ENCODE measurements around the gene JMJD6. TPM values are rescaled to one million over a fixed set of nuclear protein-coding genes. Genes with fewer than 3 reads are reported as not detected.

The JMJD6 gene
- total RNA-seq, 4 donors from 2014 or later = 13.8 to 22.1 (median 17.7) TPM

GRCh38 chr17:76755285-76755684 is 28.9 kb upstream of the JMJD6 start:
- H3K4me3 ChIP-seq = no peak overlapping the region
- H3K36me3 ChIP-seq = peaks cover 38% of the 10 kb centered on the region
- TF ChIP-seq POLR2A (IDR thresholded peaks at IDR 0.05) = no peak
- TF ChIP-seq, protein P1, sequence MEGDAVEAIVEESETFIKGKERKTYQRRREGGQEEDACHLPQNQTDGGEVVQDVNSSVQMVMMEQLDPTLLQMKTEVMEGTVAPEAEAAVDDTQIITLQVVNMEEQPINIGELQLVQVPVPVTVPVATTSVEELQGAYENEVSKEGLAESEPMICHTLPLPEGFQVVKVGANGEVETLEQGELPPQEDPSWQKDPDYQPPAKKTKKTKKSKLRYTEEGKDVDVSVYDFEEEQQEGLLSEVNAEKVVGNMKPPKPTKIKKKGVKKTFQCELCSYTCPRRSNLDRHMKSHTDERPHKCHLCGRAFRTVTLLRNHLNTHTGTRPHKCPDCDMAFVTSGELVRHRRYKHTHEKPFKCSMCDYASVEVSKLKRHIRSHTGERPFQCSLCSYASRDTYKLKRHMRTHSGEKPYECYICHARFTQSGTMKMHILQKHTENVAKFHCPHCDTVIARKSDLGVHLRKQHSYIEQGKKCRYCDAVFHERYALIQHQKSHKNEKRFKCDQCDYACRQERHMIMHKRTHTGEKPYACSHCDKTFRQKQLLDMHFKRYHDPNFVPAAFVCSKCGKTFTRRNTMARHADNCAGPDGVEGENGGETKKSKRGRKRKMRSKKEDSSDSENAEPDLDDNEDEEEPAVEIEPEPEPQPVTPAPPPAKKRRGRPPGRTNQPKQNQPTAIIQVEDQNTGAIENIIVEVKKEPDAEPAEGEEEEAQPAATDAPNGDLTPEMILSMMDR (IDR thresholded peaks at IDR 0.05) = no peak
- TF ChIP-seq EP300 (IDR thresholded peaks at IDR 0.05) = no peak
- no peak for TF ChIP-seq POLR2AphosphoS5 (IDR thresholded peaks at IDR 0.05)
- H3K27me3 ChIP-seq = no peaks in the 10 kb centered on the region
- no peak overlapping the region for H3K27ac ChIP-seq
- H3K4me1 ChIP-seq = peaks cover 3% of the 10 kb centered on the region
- no peak for DNase-seq (ENCODE audit: low spot score in 2 of 2)
- 88% methylated on average over 2 of the region's 2 CpGs for WGBS
- no peaks in the 10 kb centered on the region for H3K9me3 ChIP-seq

DNA sequence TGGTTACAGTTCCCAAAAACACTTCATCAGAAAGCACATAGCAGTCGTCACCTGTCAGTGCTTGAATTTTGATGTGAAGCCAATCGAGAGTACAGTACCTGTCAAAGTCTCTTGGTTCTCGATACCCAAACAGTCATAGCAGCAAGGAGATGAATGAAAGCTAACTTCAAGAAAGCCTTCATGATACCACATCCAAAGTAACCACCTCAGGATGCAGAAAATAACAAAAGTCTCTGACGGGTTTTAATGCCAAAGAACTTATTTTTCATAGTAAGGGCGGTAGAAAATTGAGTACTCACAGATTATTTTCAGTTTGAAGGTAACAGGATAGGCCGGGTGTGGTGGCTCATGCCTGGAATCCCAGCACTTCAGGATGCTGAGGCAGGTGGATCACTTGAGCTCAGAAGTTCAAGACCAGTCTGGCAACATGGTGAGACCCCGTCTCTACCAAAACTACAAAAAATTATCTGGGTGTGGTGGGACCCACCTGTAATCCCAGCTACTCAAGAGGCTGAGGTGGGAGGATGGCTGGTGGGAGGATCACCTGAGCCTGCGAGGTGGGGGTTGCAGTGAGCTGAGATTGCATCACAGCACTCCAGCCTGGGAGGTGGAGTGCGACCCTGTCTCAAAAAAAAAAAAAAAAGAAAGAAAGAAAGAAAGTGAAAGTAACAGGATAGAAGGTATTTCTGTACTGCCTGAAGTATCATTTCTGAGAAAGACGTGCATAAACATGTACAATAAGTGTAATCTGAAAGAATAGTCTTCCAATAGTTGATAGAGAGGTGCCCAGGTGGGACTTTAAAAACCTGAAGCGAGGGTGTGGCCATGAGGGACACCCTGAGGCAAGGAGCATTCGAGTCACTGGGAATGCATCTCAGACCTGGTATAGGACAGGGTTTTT is 26.9 kb upstream of the JMJD6 start:
- Histone ChIP-seq H3K9me3 (no peaks in the 10 kb centered on the region), H3K4me1 (peaks cover 3% of the 10 kb centered on the region), H3K27ac (no peak overlapping the region), H3K27me3 (no peaks in the 10 kb centered on the region), H3K4me3 (peak overlapping the region; percentile 8), H3K36me3 (peaks cover 33% of the 10 kb centered on the region)
- 47% methylated on average over 12 of the region's 12 CpGs for WGBS
- TF ChIP-seq POLR2A (IDR thresholded peaks at IDR 0.05) = no peak
- TF ChIP-seq POLR2AphosphoS5 (IDR thresholded peaks at IDR 0.05) = no peak
- no peak for TF ChIP-seq EP300 (IDR thresholded peaks at IDR 0.05)
- DNase-seq (ENCODE audit: low spot score in 2 of 2) = no peak

DNA sequence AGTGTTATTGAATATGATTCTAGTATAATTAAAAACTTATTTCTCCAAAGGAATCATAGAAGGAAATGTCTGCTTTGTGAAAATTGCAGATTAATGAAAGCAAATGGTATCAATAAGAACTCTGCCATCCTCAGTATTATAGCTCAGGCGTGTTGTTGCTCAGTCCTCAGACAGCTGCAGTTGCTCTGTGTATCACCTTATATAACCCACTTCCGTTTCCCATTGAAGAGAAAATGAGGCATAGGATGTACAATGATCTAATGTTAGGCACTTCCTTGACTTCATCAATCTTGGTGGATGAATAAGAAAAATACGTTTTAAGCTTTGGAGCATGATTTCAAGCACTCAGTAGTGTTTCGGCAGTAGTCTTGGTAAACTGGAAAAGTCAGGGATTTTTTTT is 25.6 kb upstream of the JMJD6 start:
- Histone ChIP-seq H3K4me1 (peaks cover 8% of the 10 kb centered on the region), H3K4me3 (no peak overlapping the region), H3K9me3 (no peaks in the 10 kb centered on the region), H3K27ac (no peak overlapping the region), H3K36me3 (peaks cover 24% of the 10 kb centered on the region), H3K27me3 (no peaks in the 10 kb centered on the region)
- no peak for DNase-seq (ENCODE audit: low spot score in 2 of 2)
- no peak for TF ChIP-seq EP300 (IDR thresholded peaks at IDR 0.05)
- no peak for TF ChIP-seq POLR2AphosphoS5 (IDR thresholded peaks at IDR 0.05)
- TF ChIP-seq, protein P1 (IDR thresholded peaks at IDR 0.05) = no peak
- TF ChIP-seq POLR2A (IDR thresholded peaks at IDR 0.05) = no peak
- WGBS = 76% methylated on average over 4 of the region's 4 CpGs

DNA sequence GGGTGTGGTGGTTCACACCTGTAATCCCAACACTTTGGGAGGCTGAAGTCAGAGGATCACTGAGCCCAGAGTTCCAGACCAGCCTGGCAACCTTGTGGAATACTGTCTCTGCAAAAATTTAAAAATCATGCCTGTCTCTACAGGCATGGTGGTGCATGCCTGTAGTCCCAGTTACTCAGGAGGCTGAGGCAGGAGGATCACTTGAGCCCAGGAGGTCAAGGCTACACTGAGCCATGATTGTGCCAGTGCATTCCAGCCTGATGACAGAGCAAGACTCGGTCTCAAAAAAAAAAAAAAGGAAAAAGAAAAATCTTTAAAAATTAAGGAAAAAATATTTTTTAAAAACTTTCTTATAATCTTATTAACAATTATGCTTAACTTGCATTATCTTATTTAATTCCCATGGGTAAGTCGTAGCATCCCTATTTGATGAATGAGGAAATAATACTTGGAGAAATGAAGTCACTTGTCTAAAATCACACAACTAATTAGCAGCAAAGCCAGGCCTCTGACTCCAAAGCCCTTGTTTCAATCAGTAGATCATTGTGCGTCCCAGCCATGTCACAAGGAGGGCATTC is 25.1 kb upstream of the JMJD6 start:
- H3K36me3 ChIP-seq = peaks cover 23% of the 10 kb centered on the region

DNA sequence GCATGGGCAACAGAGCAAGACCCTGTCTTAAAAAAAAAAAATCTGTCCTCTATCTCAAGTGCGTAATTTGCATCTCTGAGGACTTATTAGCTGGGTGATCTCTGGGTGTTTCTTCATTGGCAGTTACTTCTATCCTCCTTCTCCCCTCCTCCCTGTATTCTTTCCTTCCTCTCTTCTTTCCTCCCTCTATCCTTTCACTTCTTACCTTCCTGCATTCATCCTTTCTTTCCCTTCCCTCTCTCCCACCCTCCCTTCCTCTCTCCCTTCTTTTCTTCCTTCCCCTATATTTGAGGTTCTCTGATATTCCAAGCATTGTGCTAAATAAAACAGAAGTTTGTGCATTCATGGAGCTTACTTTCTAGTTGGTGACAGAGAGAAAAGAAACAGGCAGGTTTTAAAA is 22.3 kb upstream of the JMJD6 start:
- DNase-seq (ENCODE audit: low spot score in 2 of 2) = no peak
- peaks cover 30% of the 10 kb centered on the region for H3K36me3 ChIP-seq
- no peak overlapping the region for H3K27ac ChIP-seq
- WGBS = 88% methylated on average over 1 of the region's 1 CpG
- TF ChIP-seq, protein P1 (IDR thresholded peaks at IDR 0.05) = no peak
- TF ChIP-seq POLR2AphosphoS5 (IDR thresholded peaks at IDR 0.05) (no peak), EP300 (IDR thresholded peaks at IDR 0.05) (no peak), POLR2A (IDR thresholded peaks at IDR 0.05) (no peak)
- peaks cover 8% of the 10 kb centered on the region for H3K4me1 ChIP-seq
- H3K27me3 ChIP-seq = no peaks in the 10 kb centered on the region
- H3K9me3 ChIP-seq = no peaks in the 10 kb centered on the region
- H3K4me3 ChIP-seq = no peak overlapping the region

More for the DNA sequence above, 25.1 kb upstream of the JMJD6 start:
- H3K4me1 ChIP-seq = peaks cover 8% of the 10 kb centered on the region
- 80% methylated on average over 3 of the region's 3 CpGs for WGBS
- no peak for DNase-seq (ENCODE audit: low spot score in 2 of 2)
- no peak overlapping the region for H3K4me3 ChIP-seq
- no peak for TF ChIP-seq POLR2A (IDR thresholded peaks at IDR 0.05)
- TF ChIP-seq, protein P1 (IDR thresholded peaks at IDR 0.05) = no peak
- no peak for TF ChIP-seq POLR2AphosphoS5 (IDR thresholded peaks at IDR 0.05)
- TF ChIP-seq EP300 (IDR thresholded peaks at IDR 0.05) = no peak
- H3K9me3 ChIP-seq = no peaks in the 10 kb centered on the region
- no peaks in the 10 kb centered on the region for H3K27me3 ChIP-seq
- no peak overlapping the region for H3K27ac ChIP-seq
